Activated T-cell treated with anti-CD3 and anti-CD28 coated beads for 4 hours (primary cell): ENCODE data around the gene GALNT13.

Experiments used
- DNase-seq: peaks from one replicate; pipeline ENCODE4 v3.0.0-alpha.2; 2020

The GALNT13 gene

GRCh38 chr2:154331784-154332183 lies 460.1 kb downstream of the GALNT13 start:
- no peak for DNase-seq

GRCh38 chr2:154336201-154336600 lies 464.5 kb downstream of the GALNT13 start:
- DNase-seq: no peak

GRCh38 chr2:154338352-154338967 lies 466.7 kb downstream of the GALNT13 start:
- DNase-seq: no peak

- DNase-seq: no peak
These were observed 471.6 kb downstream of the GALNT13 start for GRCh38 chr2:154343282-154343681.

GRCh38 chr2:154350911-154351310 lies 479.2 kb downstream of the GALNT13 start:
- DNase-seq: no peak

GRCh38 chr2:154361276-154361675 lies 489.6 kb downstream of the GALNT13 start:
- no peak for DNase-seq

GRCh38 chr2:154368153-154368552 lies 496.4 kb downstream of the GALNT13 start:
- no peak for DNase-seq

- DNase-seq: no peak
These were observed 499.2 kb downstream of the GALNT13 start for GRCh38 chr2:154370873-154371272.

- no peak for DNase-seq
These were observed 502.7 kb downstream of the GALNT13 start for GRCh38 chr2:154374416-154374815.

GRCh38 chr2:154375579-154375931 lies 503.8 kb downstream of the GALNT13 start:
- DNase-seq: no peak

GRCh38 chr2:154381931-154382794 lies 510.4 kb downstream of the GALNT13 start:
- DNase-seq: no peak

- no peak for DNase-seq
These were observed 514.5 kb downstream of the GALNT13 start for GRCh38 chr2:154386186-154386585.

- DNase-seq: no peak
These were observed 519.3 kb downstream of the GALNT13 start for GRCh38 chr2:154391051-154391450.

- DNase-seq: no peak
These were observed 520.5 kb downstream of the GALNT13 start for GRCh38 chr2:154392256-154392655.

GRCh38 chr2:154394600-154394999 lies 522.9 kb downstream of the GALNT13 start:
- DNase-seq: no peak

- DNase-seq: no peak
These were observed 529.0 kb downstream of the GALNT13 start for GRCh38 chr2:154400563-154401290.

- DNase-seq: no peak
These were observed 530.5 kb downstream of the GALNT13 start for GRCh38 chr2:154402213-154402612.

- DNase-seq: no peak
These were observed 531.6 kb downstream of the GALNT13 start for GRCh38 chr2:154403242-154403790.

GRCh38 chr2:154408786-154409185 lies 537.1 kb downstream of the GALNT13 start:
- DNase-seq: no peak

GRCh38 chr2:154422251-154422650 lies 550.5 kb downstream of the GALNT13 start:
- no peak for DNase-seq

GRCh38 chr2:154425994-154426393 lies 554.3 kb downstream of the GALNT13 start:
- DNase-seq: no peak

- DNase-seq: no peak
These were observed 555.7 kb downstream of the GALNT13 start for GRCh38 chr2:154427453-154427852.

- DNase-seq: no peak
These were observed 556.3 kb downstream of the GALNT13 start for GRCh38 chr2:154428022-154428421.

- no peak for DNase-seq
These were observed 561.3 kb downstream of the GALNT13 start for GRCh38 chr2:154433010-154433409.
